Stomach (tissue), 9 donors: ENCODE results near the gene ARID2. TPM values are rescaled to one million over a fixed set of nuclear protein-coding genes. Genes with fewer than 3 reads are reported as not detected.
A peak's percentile ranks its signal among the peaks of the same experiment; 100 is the strongest.

ENCODE experiments used
- DNase-seq, 2 donors: peaks; one replicate each; pipeline versions ENCODE4 v3.0.0 to v3.0.0-alpha.2; 2013 to 2019
- H3K27ac ChIP-seq, 5 donors: fragments of 200-600 bp in 4 of 5; sonication (generic) in 4 of 5; one replicate each; pipeline ENCODE4 v1.5.1; 2013 to 2019; ENCODE audit warnings: mild to moderate bottlenecking in 1 of 5, moderate library complexity in 1 of 5
- H3K27me3 ChIP-seq, 3 donors: fragments of 200-600 bp; sonication (generic); one replicate each; pipeline ENCODE4 v1.5.1; 2017 to 2019; ENCODE audit warnings: mixed run types in 1 of 3
- H3K36me3 ChIP-seq, 4 donors: fragments of 200-600 bp; sonication (generic); 1 replicate in 3 of 4; 2 replicates in 1 of 4; pipeline ENCODE4 v1.5.1; 2016 to 2019
- H3K4me1 ChIP-seq, 4 donors: fragments of 200-600 bp; sonication (generic); one replicate each; pipeline ENCODE4 v1.5.1; 2016 to 2019
- H3K4me3 ChIP-seq, 4 donors: fragments of 200-600 bp; sonication (generic) in 3 of 4; one replicate each; pipeline ENCODE4 v1.5.1; 2016 to 2019; ENCODE audit warnings: mild to moderate bottlenecking in 1 of 4
- H3K9me3 ChIP-seq, 4 donors: fragments of 200-600 bp; sonication (generic); one replicate each; pipeline ENCODE4 v1.5.1; 2016 to 2019
- CTCF ChIP-seq, 7 experiments: fragments of 450-650 bp in 4 of 7; fragments of 200-600 bp in 3 of 7; sonication (generic) in 3 of 7; IDR thresholded peaks; one replicate each; pipeline ENCODE4 v1.5.1; 2016 to 2019; ENCODE audit warnings: antibody characterized with exemption in 7 of 7, control low read depth in 2 of 7, mild to moderate bottlenecking in 1 of 7
- EP300 ChIP-seq: sonication (generic); formaldehyde crosslinking; IDR thresholded peaks from one replicate; pipeline ENCODE4 v1.6.1; 2017; ENCODE audit warnings: antibody characterized with exemption
- POLR2A ChIP-seq, 4 donors: fragments of 450-650 bp; IDR thresholded peaks; one replicate each; pipeline ENCODE4 v1.6.1; 2016; ENCODE audit warnings: antibody characterized with exemption in 4 of 4, control low read depth in 2 of 4, mild to moderate bottlenecking in 1 of 4, moderate library complexity in 1 of 4
- POLR2AphosphoS5 ChIP-seq, 3 donors: sonication (generic); formaldehyde crosslinking; IDR thresholded peaks; one replicate each; pipeline ENCODE4 v1.6.1; 2016; ENCODE audit warnings: antibody characterized with exemption in 3 of 3
- WGBS, 5 donors: extraction: QIAGEN DNeasy Blood & Tissue Kit in 3 of 5; methylation state at CpG; one replicate each; pipeline versions ENCODE4 v1.1.5 to v1.1.7; 2013 to 2018; 5-methylcytosine and 5-hydroxymethylcytosine counted together
- intact Hi-C: fragments of 100-400 bp; cut with DNase I; formaldehyde crosslinking; loops from one replicate; pipeline ENCODE4 v1.15.1; 2023; ENCODE audit warnings: low total_unique reads
- polyA plus RNA-seq, 3 donors: library from polyadenylated mRNA; stranded (reverse); fragments of 200-250 nt; gene quantifications; one replicate each; pipeline ENCODE4 v1.2.3, GENCODE V29; 2013
- total RNA-seq, 5 donors: library from RNA; depleted of rRNA; stranded (reverse); fragments of >200 nt; gene quantifications; one replicate each; pipeline versions ENCODE4 v1.1.0 to v1.2.3, GENCODE V29; 2014 to 2016
- donor health status: healthy with polysubstance abuse.
- donor health status: Bipolar disorder and iron deficiency.
- donor health status: healthy.

Gene ARID2
- total and polyA plus RNA-seq, 8 donors = 2.6 to 80.4 (median 13.6) TPM

- H3K27me3 ChIP-seq = no peaks in the 10 kb centered on the region
- H3K36me3 ChIP-seq = peaks cover 0 to 9% (median 4%) of the 10 kb centered on the region in 4 donors
- peaks cover 11 to 46% (median 30%) of the 10 kb centered on the region in 4 donors for H3K4me1 ChIP-seq
- intact Hi-C loops = no loop called here
- no peak overlapping the region for H3K4me3 ChIP-seq
- TF ChIP-seq CTCF (IDR thresholded peaks at IDR 0.05) (no peak), POLR2AphosphoS5 (IDR thresholded peaks at IDR 0.05) (no peak), POLR2A (IDR thresholded peaks at IDR 0.05) (no peak), EP300 (no peak)
- no peak for DNase-seq
- H3K9me3 ChIP-seq = no peaks in the 10 kb centered on the region
- H3K27ac ChIP-seq = no peak overlapping the region
These were observed 8.1 kb downstream of the ARID2 start for GRCh38 chr12:45737638-45738037.

DNA sequence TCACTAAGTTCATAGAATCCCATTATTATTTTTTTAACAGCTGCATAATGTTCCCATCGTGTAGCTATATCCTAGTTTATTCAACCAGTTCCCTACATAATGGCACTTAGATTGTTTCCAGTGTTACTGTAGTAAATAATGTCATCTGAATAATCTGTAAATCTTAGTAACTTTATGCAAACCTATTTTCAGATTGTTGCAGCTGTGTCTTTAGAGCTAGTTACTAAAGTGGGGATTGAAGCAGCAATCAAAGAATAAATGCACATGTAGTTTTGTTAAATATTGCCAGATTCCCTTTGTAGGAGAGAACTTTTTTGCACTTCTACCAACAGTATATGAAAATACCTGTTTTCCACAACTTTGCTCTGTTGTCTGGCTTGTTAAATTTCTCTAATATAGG lies 13.1 kb downstream of the ARID2 start:
- no peak overlapping the region for H3K27ac ChIP-seq
- H3K36me3 ChIP-seq = peaks cover 0 to 8% (median 3%) of the 10 kb centered on the region in 4 donors
- intact Hi-C loops = no loop called here
- TF ChIP-seq POLR2A (IDR thresholded peaks at IDR 0.05) (no peak), POLR2AphosphoS5 (IDR thresholded peaks at IDR 0.05) (no peak), EP300 (no peak), CTCF (IDR thresholded peaks at IDR 0.05) (no peak)
- 96 to 100% (median 98%) methylated on average over 1 of the region's 1 CpG for WGBS, 5 donors
- H3K4me1 ChIP-seq = peaks cover 0 to 52% (median 19%) of the 10 kb centered on the region in 4 donors
- H3K27me3 ChIP-seq = no peaks in the 10 kb centered on the region
- DNase-seq = no peak
- H3K4me3 ChIP-seq = no peak overlapping the region
- no peaks in the 10 kb centered on the region for H3K9me3 ChIP-seq

GRCh38 chr12:45743247-45743646 lies 13.7 kb downstream of the ARID2 start:
- intact Hi-C loops = no loop called here
- DNase-seq = no peak
- Histone ChIP-seq H3K4me1 (peaks cover 0 to 56% (median 22%) of the 10 kb centered on the region in 4 donors), H3K27me3 (no peaks in the 10 kb centered on the region), H3K4me3 (no peak overlapping the region), H3K9me3 (no peaks in the 10 kb centered on the region), H3K27ac (no peak overlapping the region), H3K36me3 (peaks cover 0 to 5% (median 2%) of the 10 kb centered on the region in 4 donors)
- WGBS, 5 donors = 84 to 93% (median 89%) methylated on average over 2 of the region's 2 CpGs
- TF ChIP-seq POLR2A (IDR thresholded peaks at IDR 0.05) (no peak), EP300 (no peak), CTCF (IDR thresholded peaks at IDR 0.05) (no peak), POLR2AphosphoS5 (IDR thresholded peaks at IDR 0.05) (no peak)

DNA sequence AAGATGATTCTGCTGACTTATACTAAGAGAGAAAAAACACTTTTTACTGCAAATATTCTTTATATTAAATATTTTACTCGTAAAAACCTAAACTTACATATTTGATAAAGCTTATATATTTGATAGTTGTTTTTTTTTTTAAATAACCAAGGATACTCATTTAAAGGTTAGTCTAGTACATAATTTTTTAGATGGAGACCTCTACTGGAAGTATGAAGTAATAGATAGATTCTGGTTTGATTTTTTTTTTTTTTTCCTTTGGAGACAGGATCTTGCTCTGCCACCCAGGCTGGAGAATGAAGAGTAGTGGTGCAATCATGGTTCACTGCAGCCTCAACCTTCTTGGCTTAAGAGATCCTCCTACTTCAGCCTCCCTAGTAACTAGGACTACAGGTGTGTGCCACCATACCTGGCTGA lies 16.4 kb downstream of the ARID2 start:
- Histone ChIP-seq H3K27ac (no peak overlapping the region), H3K4me3 (no peak overlapping the region), H3K36me3 (peaks cover 0 to 9% (median 3%) of the 10 kb centered on the region in 4 donors), H3K9me3 (no peaks in the 10 kb centered on the region), H3K4me1 (peaks cover 0 to 60% (median 24%) of the 10 kb centered on the region in 4 donors), H3K27me3 (no peaks in the 10 kb centered on the region)
- peak in 1 of 2 donors; percentile 15 for DNase-seq
- intact Hi-C loops = no loop called here
- peak in 4 of 7 experiments; percentile 3 to 34 (median 22) for TF ChIP-seq CTCF (IDR thresholded peaks at IDR 0.05)
- TF ChIP-seq EP300 = no peak
- no peak for TF ChIP-seq POLR2A (IDR thresholded peaks at IDR 0.05)
- TF ChIP-seq POLR2AphosphoS5 (IDR thresholded peaks at IDR 0.05) = no peak
- 41 to 68% (median 52%) methylated on average over 1 of the region's 1 CpG for WGBS, 5 donors
